Kidney tubule cell (primary cell): ENCODE measurements around the gene H2BK1.

Experiments used
- DNase-seq: peaks from one replicate; pipeline ENCODE4 v3.0.0-alpha.2; 2018; ENCODE audit warnings: low spot score

Gene H2BK1

DNA sequence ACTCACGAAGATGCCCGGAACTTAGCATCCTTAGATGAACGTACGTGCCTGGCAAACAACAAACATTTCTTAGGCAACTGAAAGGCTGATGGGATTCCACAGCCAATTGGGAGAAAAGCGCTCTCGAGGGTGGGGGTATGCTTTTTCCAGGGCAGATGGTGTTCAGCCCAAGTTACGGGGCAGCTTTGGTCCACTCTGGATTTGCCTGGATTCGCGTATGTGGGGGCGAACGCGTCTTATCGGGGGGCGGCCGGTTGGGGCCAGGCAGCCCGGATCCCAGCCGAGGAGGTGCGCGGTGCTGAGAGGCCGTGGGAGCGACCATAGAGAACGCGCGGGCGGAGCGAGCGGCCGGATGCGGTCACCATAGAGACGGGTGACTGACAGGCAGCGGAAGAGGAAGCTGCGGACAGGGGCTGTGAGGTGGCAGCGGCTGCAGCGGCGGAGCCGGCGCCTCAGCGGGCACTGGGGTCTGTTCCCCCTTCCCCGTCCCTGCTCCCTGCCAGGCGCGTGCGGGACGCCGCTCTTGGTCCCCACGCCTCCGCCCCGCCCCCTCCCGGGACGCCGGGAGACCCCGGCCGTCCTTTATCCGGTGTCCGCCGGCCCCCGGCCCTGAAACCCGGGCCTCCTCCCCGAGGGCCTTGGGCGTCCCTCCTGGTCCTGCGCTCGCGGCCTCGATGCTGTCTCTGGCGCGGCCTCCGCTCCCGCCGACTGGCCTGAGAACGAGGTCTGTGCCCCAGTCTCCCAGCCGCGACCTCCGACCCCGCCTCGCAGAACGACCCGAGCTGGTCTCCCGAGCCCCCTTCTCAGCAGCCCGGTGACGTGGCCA lies 22.0 kb upstream of the H2BK1 start, which contains the start of gene CHPF2:
Gene CHPF2, plus strand, starts transcription at position 393 of the 826 bp plus-strand sequence. CDS start 1,529 bp downstream, outside the sequence.
- peak; percentile 88 for DNase-seq

DNA sequence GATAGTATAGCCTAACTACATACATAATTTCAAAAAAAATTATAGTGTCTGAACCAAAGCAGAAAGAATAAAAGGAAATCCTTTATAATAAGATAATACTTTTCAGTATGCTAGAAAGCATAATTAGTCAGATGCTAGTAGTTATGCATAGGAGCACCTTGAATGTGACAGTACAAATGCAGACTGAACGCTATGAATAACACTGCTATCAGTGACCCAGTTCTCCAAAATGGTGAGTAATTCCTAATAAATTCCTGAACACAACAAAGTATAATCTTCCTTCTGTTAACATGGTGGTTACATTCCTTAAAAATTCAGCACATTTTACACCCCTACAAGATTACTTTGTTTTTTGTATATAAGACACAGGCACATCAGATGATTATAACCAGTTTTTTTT lies 20.8 kb upstream of the H2BK1 start:
- DNase-seq: no peak

DNA sequence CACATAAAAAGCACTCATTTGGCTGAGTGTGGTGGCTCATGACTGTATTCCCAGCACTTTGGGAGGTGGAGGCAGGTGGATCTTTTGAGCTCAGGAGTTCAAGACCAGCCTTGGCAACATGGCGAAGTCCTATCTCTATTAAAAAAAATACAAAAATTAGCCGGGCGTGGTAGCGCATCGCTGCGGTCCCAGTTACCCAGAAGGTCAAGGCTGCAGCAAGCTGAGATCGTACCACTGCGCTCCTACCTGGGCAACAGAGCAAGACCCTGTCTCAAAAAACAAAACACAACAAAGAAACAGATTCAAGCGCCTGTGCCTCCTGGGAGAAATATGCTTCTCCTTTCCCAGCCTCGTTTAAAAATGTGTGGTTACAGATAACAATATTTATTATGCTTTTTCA lies 19.0 kb upstream of the H2BK1 start:
- DNase-seq: no peak

DNA sequence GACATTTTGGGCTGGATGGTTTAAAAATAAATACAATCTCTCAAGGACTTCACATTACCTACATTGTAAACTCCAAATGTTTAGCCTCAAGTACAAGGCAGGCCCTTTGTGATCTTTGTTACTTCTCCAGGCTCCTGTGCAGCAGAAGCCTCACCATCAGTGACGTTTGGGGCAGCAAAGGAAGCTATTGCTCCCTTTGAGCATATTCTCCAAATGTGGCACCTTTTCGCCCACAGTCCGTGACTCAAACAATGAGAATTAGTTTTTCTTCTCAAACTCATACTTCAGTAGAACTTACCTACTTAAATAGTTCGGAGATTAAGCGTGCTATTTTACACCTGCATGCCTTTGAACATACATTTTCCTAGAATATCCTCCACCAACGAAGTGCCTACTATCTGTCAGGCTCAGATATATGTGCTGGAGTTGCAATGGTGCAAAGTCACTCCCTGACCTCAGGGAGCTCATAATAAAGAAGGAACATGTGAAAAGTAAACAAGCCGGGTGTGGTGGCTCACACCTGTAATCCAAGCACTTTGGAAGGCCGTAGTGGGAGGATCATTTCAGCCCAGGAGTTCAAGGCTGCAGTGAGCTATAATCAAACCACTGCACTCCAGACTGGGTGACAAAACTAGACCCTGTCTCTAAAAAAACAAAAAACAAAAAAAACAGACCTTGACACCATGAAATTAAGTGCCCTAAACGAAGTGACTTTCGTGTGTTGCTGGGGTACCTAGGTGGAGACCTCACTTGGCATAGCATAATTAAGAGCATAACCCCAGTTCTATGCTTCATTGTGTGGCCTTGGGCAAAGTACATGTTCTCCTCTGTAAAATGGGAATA lies 18.0 kb upstream of the H2BK1 start:
- no peak for DNase-seq

DNA sequence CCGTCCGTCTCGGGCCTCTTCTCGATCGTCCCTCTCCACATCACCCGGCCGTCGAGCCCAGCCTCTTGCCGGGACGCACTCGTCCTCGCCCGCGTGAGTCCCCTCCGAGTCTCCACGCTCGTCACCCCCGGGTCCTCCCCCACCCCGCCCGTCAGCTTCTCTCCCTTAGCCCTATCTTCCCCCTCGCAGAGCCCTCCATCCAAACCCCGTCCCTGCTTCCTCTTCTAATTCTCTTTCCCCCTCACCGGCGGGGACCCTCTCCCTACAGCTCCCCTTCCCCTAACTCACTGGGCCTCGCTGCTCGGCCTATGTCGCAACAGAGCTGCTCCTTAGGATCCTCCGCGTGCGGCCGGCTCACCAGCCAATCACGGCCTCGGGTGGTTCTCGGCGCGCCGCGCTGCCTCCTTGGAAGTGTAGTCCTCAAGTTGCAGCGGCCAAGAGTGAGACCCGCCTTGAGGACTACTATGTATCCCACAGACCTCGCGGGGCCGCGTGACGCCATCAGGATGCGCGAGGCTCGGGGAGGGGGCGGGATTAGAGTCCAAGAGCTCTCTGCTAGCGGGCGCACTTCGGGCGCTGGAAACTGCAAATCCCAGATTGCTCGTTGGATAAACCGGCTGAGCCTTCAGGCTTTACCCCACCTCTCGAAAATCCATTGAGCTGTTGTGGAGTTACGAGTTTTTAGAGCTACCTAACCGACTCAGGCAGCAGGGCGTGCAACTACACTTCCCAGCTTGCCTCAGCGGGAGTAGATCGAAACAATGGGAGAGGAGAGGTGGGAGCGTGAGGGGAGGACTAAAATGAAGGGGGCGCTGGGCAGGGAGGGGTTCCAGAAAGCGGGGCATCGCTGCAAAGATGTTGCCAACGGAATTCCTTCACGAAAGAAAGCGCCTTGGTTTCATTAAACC lies 16.8 kb upstream of the H2BK1 start, which contains the start of gene ABCF2:
Gene ABCF2, minus strand, starts transcription at position 331 of the 908 bp plus-strand sequence. CDS start 747 bp downstream, outside the sequence.
- peak; percentile 99 for DNase-seq

DNA sequence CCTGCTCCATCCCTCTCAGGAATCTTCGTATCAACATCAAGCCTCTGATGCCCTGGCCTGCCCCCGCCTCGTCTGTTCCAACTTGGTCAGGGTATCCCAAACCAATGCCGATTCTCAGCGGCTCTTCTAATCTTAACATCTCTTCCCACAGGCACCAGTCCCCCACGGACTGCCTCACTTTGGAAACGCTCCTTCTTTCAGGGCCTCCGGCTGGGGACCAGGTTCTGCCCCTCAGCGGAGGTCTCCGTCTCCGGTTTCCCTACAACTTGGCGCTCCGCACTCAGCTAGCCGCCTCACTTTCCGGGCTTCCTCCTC lies 16.2 kb upstream of the H2BK1 start:
- DNase-seq: no peak

DNA sequence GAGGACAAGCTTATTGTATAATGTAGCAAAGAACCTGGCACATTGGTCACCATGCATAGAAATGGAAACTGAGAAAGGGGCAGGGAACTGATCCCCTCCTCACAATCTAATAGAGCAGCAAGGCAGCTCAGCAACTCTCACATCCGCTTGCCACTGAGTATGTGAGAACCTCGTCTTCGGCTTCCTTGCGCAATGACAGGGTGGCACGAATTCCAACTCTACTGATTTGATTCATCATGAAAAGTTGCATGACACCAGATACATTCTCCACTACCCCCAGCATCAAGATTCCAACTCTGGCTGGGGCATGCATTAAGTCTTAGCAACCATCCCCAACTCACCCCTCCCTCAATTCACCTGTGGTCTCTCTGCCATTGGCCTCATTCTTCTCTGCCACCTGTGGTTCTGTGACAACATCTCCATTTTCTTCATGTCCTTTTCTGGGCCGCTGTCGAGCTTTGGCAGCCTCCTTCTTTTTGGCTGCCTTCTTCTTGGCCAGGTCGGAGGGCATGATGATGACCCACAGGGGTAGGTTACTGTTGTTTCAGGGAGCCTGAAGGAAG lies 15.7 kb upstream of the H2BK1 start:
- DNase-seq: no peak

DNA sequence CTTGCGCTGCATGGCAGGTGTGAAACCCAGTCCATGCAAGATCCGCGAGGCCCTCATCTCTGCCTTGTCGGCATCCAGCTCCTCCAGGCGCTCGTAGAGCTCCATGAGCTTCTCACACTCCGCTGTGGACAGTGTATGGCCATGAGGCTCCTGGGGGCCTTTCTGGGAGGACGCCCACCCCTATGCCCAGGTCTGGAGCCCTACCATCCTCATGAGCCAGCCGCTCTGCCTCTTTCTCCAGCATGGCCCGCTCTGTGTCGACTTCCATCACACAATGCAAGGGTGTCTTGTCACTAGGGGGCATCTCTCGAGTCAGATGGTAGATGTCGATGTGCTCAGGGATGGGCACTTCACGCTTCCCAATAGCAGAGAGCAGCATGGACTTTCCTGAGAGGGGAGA lies 13.4 kb upstream of the H2BK1 start:
- DNase-seq: no peak

DNA sequence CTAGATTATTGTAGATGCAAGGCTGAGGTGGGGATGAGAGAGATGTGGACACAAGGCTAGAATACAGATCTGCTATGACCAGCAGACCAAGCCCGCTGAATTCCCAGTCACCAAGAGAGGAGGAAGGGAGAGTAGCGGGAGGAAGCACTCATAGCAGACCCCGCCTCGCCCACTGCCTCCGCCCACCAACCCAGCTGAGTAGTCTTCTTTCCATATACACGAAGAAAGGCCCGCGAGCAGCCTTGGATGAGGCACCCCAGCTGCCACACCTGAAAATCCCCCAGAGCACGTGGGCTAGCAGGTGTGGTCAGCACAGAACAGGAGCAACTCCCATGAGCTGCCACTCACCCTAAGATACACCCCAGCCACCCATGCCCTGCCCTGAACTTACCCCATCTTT lies 7.9 kb upstream of the H2BK1 start:
- no peak for DNase-seq

DNA sequence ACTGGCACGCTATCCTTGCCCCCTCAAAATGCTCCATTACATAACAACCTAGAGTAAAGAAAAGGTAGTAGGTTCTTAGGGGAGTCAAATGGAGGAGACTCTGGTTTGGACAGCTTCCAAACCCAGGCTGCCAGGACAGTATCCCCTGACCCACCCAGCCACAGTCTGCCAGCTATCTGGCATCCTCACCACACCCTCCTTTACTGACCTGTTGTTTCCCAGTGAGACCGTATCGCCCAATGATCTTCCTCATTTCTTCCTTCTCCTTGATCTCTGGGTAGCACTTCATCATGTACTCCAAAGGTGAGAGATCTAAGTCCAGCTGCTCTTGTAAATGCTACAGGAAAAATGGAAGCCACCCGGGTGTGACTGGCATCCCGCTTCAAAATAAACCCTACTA lies 5.1 kb upstream of the H2BK1 start:
- DNase-seq: no peak

DNA sequence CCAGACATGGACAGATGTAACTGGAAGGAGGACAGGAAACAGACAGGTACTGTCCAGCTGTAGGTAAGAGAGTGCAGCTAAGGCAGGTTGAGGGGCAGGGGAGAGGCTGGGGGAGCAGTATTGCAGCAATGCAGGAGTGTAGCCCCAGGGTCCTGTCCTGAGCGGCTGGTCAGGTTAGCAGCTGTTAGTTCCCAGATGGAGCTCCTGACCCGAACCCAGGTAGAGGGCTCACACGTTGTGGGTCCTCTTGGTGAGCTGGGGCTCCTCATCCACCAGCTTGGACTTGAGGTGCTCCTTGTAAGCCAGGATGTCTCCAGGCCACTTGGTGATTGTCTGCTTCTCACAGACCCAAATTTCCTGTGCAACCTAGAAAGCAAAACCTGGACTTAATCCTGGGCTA lies 3.5 kb upstream of the H2BK1 start:
- DNase-seq: no peak

DNA sequence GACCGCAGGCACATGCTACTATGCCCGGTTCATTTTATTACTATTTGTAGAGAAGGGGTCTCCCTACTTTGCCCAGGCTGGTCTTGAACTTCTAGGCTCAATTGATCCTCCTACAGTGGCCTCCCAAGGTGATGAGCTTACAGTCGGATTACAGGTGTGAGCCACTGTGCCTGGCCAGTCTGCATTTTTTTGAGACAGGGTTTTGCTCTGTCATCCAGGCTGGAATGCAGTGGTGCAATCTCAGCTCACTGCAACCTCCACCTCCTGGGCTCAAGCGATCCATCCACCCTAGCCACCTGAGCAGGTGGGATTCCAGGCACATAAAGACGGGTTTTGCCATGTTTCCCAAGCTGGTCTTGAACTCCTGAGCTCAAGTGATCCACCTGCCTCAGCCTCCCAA lies 2.3 kb upstream of the H2BK1 start:
- DNase-seq: no peak

DNA sequence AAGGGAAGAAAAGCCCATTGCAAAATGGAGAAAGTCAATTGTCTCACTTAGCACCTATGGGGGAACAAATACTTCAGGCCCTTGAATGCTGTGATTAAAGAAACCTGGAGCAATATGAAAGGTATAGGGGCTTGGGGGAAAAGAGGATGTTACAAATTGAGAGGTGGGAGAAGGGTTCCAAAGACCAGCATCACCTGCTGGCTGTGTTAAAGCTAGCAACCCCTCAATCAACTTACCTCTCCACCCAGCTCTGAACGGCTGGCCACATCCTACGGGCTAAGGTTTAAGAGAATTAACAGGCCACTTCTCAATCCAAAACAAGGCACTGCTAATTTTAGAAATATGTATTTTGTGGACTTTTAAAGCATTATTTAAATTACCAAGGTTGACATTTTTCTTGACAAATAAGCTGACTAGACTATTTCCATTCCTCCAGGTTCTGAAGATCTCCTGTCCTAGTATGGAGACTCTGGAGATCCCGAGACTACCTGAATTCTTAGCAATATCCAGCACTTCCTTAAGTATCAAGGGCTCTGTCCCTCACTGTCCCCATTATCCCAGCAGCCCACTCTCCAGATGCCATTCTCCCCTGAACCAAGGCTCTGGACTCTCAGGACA lies 976 bp upstream of the H2BK1 start:
- DNase-seq: no peak

DNA sequence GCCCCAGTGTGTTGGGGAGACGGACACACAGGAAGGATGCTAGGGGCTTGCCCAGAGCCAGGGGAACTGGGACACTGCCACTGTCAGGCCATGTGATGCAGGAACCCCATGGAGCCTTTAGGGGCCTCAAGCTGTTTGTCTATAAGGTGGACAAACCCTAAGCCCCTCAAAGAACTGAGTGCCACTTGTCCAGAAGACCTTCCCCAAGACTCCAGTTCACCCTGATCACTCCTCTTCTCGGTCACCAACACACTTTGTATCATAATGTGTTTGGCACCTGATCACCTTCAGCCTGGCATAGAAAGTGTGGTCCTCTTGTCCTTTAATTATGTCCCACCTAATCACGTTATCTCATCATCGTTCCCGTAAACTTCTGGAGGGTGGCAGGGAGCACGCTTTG lies 700 bp downstream of the H2BK1 start:
- DNase-seq: no peak

DNA sequence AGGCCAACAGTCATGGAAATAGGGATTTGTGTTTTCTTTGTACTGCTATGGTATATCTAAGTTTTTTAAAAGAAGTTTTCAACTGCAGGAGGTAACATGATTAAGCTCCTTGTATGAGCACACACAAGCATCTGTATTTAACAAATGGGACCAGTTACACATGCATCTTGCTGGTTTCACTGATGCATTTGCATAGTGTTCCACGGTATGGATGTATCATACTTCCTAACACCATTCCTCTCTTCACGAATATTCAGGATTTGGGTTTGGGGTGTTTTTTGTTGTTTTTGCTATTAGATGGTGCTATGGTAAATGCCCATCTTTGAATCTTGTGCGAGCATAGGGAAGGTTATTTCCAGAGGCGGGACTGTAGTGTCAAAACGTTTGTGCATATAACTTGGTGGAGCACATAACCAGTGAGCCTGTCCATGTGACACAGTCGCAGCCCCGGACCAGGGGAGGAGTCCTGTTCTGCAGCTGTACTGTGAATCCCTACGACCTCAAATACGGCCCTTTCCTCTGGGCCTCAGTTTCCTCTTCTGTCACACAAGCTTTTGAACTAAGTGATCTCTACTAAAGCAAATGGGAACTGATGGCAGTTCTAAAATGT lies 1.9 kb downstream of the H2BK1 start:
- DNase-seq: no peak

DNA sequence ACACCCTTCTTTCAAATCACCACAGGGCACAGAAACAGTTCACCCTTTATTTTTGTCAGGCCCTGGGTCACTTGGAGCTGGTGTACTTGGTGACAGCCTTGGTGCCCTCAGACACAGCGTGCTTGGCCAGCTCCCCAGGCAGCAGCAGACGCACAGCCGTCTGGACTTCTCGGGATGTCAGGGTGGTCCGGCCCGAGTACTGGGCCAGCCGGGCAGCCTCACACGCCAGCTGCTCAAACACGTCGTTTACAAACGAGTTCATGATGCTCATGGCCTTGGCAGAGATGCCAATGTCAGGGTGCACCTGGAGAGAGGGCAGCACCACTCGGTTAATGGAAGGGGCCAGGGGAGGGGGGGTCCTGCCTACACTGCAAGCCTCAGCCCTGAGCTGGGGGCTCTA lies 2.5 kb downstream of the H2BK1 start:
- no peak for DNase-seq

DNA sequence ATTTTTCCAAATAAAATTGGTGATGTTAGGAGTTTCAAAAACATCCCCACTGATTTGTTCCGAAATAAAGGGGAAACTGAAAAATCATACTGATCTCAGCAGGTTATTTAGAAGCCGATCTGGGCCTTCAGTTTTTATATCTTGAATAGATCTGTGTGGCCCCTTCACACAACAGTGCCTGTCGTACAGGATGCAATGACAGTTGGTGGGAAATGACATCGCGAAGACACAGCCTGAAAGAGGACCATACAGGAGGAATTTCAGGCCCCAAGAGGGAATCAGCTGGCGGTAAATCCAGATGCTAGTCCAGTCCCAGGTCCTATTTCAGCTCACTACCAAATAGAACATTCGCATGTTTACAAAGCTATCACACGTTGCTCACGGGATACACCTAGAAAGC lies 3.0 kb downstream of the H2BK1 start:
- DNase-seq: no peak

DNA sequence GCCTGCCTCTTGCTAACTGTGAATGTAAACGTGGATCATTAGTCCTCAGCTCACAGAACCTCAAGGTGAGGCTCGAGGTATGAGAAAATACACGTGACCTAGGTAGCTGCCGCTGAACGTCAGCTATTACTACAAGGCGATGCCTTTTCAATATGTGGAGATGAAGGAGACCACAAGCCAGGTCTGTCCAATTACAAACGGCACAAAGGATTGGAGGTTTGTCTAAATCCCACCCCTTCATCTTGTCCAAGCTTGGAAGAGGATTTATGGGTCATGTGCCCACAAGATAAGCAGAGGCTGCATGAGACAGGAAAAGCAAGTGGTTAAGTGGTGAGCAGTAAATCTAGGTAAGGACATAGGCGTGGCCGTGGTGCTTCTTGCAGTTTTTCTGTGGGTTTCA lies 3.4 kb downstream of the H2BK1 start:
- no peak for DNase-seq

DNA sequence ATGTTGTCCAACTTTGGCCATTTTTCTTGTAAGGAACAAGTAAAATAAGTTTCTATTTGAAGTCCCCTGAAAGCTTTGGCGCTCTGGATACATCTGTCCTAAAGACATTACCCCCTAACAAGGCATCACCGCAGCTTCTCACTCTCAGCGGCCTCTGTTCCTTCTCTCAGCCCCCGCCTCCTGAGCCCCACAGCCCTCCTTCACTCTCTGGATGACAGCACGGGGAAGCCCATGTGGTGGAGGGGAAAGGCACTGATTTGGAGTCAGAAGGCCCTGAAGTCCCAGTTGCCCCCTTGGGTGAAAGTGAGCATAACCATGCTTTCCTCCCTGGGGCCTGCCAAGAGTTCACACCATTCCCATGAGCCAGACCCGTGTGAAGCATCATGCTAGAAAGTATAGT lies 4.6 kb downstream of the H2BK1 start:
- no peak for DNase-seq

DNA sequence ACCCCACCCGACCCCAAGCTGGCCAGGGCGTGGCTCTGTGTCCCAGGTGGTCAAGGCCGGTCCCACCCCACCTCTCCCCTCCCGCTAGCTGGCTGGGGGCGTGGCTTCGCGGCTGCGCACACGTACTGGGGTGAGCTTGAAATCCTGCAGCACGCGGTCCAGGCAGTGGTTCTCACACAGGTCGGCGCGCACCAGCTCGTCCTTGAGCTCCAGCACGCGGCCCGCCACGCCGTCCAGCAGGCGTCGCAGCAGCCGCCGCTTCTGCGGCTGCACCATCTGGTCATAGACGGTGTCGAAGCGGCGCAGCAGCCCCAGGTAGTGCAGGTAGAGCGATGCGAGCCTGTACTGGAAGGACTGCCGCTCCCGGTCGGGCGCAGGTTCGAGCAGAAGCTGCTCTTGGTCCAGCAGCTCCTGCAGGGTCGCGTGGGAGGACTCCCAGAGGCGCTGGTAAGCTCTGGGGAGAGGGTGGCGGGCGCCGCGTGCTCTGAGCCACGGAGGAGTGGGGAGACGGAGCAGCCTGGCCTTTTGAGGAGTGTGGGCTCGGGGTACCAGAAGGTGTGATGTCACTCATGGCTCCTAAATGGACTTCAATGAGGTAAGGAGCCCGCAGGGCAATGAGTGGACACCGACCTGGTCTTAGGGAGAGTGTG lies 5.8 kb downstream of the H2BK1 start:
- no peak for DNase-seq

DNA sequence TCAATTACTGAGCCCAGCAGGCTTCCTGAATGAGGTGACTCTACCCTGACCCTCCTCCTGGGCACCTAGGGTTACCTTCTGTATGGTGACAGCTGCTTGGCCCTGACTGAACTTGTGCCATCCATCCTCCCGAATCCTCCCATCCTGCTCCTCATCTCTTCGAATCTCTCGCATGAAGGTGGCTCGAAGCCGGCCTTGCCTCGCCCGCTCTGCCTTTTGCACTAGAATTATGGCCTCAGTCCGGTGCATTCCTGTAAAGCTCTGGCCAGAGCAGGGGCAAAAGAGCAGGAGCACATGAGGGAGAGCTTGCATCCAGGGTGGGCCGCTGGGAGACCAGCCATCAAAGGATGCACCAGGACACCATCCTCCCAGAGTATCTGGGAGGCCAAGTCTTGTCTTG lies 7.5 kb downstream of the H2BK1 start:
- no peak for DNase-seq
